ENCODE results near the gene BATF. TPM values are rescaled to one million over a fixed set of nuclear protein-coding genes. Genes with fewer than 3 reads are reported as not detected.

The BATF gene
- total RNA-seq, 2 experiments from 2014 or later = 0.98 to 1.5 TPM

- ChIA-PET POLR2A (interaction anchor here (0.6 kb wide), 1 partner anchor 10 kb away, joined by 3 read pairs; no protein-coding TSS in a partner anchor), CTCF (ENCODE audit: unreplicated experiment) (interaction anchor here (0.6 to 0.8 kb wide), 2 partner anchors 216 to 431 kb away, joined by 3 read pairs; no protein-coding TSS in a partner anchor)
- Histone ChIP-seq H3K4me3 (ENCODE audit: low read depth, low read length, poor library complexity, severe bottlenecking) (peak overlapping the region; percentile 25), H4K20me1 (ENCODE audit: insufficient read depth, low read length) (no peaks in the 10 kb centered on the region), H3K9me3 (ENCODE audit: low read length) (peaks cover 18% of the 10 kb centered on the region; the same call in 1 of the 2 replicates), H3K4me1 (ENCODE audit: insufficient read depth, low read length, poor library complexity, severe bottlenecking) (peaks cover 16% of the 10 kb centered on the region), H3K36me3 (ENCODE audit: insufficient read depth, low read length) (no peaks in the 10 kb centered on the region), H2AFZ (ENCODE audit: low read length) (peak overlapping the region; percentile 50; the same call in 1 of the 2 replicates), H3K27ac (ENCODE audit: low read depth, low read length, poor library complexity, severe bottlenecking) (no peak overlapping the region), H3K9me2 (ENCODE audit: insufficient read depth, low read length) (no peaks in the 10 kb centered on the region), H3K4me2 (ENCODE audit: low read length) (peak overlapping the region; percentile 60), H3K79me2 (ENCODE audit: insufficient read depth, low read depth, low read length) (no peaks in the 10 kb centered on the region)
- TF ChIP-seq EZH2phosphoT487 (IDR thresholded peaks at IDR 0.05; ENCODE audit: borderline replicate concordance, low read depth, low read length) (no peak), CTCF (conservative IDR thresholded peaks at IDR 0.05; ENCODE audit: low read length) (peak; percentile 63)
- BruUV-seq (replicated peaks) = no TSS peak
- intact Hi-C loops (cut with micrococcal nuclease; ENCODE audit: unreplicated experiment) = no loop called here
- peak; percentile 24 for DNase-seq (ENCODE audit: low spot score)
These were observed 7.3 kb upstream of the BATF start for GRCh38 chr14:75514673-75515628.

GRCh38 chr14:75515629-75515996 is 6.7 kb upstream of the BATF start:
- Histone ChIP-seq H3K36me3 (ENCODE audit: insufficient read depth, low read length) (no peaks in the 10 kb centered on the region), H3K4me1 (ENCODE audit: insufficient read depth, low read length, poor library complexity, severe bottlenecking) (peaks cover 16% of the 10 kb centered on the region), H2AFZ (ENCODE audit: low read length) (peak overlapping the region; percentile 50; the same call in 1 of the 2 replicates), H3K27ac (ENCODE audit: low read depth, low read length, poor library complexity, severe bottlenecking) (no peak overlapping the region), H4K20me1 (ENCODE audit: insufficient read depth, low read length) (no peaks in the 10 kb centered on the region), H3K9me3 (ENCODE audit: low read length) (peaks cover 11% of the 10 kb centered on the region; the same call in 1 of the 2 replicates), H3K4me3 (ENCODE audit: low read depth, low read length, poor library complexity, severe bottlenecking) (peak overlapping the region; percentile 25), H3K4me2 (ENCODE audit: low read length) (peak overlapping the region; percentile 60), H3K79me2 (ENCODE audit: insufficient read depth, low read depth, low read length) (no peaks in the 10 kb centered on the region), H3K9me2 (ENCODE audit: insufficient read depth, low read length) (no peaks in the 10 kb centered on the region)
- intact Hi-C loops (cut with micrococcal nuclease; ENCODE audit: unreplicated experiment) = no loop called here
- ChIA-PET CTCF (ENCODE audit: unreplicated experiment) (interaction anchor here (0.8 kb wide), 1 partner anchor 430 kb away, joined by 3 read pairs; no protein-coding TSS in a partner anchor), POLR2A (no interaction called here)
- peak; percentile 29 for DNase-seq (ENCODE audit: low spot score)
- TF ChIP-seq EZH2phosphoT487 (IDR thresholded peaks at IDR 0.05; ENCODE audit: borderline replicate concordance, low read depth, low read length) = no peak
- no peak; the same call in 1 of the 2 replicates for TF ChIP-seq CTCF (conservative IDR thresholded peaks at IDR 0.05; ENCODE audit: low read length)
- no TSS peak for BruUV-seq (replicated peaks)
